T-helper 1 cell (primary cell): ENCODE data around the gene RAI1.

ENCODE experiments used
- DNase-seq, 5 donors: peaks; one replicate each; pipeline ENCODE4 v3.0.0-alpha.2; 2012 to 2020

The RAI1 gene

DNA sequence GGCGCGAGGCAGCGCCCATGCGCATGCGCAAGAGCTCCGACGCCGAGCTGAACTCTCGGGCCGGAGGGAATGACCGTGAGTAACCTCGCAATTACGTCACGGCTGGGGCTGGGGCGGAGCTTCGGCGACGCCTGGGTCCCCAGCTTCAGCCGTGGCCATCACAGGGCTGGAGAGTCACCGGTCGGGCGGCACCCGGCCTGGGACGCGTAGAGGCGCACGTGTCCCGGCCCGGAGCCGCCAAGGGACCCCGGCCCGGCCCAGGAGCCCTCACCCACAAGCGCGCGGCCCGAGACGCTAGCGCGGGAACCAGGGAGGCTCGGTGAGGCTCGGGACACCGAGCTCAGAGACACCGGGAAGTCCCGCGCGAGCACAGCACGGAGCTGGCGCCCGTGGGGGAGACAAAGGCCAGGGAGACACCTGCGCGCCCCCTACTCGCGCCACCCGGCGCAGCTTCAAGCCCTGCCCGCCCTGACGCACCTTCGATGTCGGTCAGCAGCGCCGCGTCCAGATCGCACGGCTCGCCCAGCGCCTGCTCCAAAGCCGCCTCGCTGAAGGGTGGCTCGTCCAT, 155.1 kb downstream of the RAI1 start:
- peak; percentile 95 to 98 (median 96) for DNase-seq

DNA sequence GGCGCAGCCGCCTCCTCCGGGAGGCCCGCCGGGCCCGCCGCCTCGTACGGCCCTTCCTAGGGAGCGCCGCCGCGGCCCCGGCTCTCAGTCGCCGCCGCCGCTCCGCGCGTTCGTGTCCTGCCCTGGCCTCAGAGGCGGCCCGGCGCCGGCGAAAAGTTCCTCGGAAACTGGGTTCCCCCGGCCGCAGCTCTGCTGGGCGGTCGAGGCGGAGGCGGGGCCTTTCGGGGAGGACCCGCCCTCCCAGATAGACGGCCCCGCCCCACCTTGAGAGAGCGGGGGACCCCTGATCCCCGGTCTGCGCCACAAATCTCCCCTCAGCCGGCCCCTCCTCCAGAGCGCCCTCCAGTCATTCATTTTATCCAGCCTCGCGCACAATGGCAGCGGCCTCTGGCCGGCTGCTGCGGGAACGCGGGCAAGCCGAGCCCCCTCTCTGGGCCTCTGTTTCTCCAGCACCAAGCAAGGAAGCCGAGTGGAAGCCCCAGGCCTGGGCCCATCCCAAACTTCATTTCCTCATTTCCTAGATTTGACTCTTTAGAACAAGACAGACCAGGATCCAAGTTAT, 155.6 kb downstream of the RAI1 start, which contains the start of gene SREBF1:
TSS of gene SREBF1 (minus strand) at position 169 of the 562 bp plus-strand sequence. CDS start 169 bp downstream, outside the sequence.
- peak; percentile 44 to 80 (median 58) for DNase-seq

- DNase-seq = peak in 1 of 5 donors; percentile 49
Measured at GRCh38 chr17:17837380-17837821, 156.1 kb downstream of the RAI1 start.

GRCh38 chr17:17837966-17838962, 157.0 kb downstream of the RAI1 start:
- no peak for DNase-seq

- peak; percentile 69 to 85 (median 76) for DNase-seq
Measured at GRCh38 chr17:17839791-17840707, 158.8 kb downstream of the RAI1 start.

DNA sequence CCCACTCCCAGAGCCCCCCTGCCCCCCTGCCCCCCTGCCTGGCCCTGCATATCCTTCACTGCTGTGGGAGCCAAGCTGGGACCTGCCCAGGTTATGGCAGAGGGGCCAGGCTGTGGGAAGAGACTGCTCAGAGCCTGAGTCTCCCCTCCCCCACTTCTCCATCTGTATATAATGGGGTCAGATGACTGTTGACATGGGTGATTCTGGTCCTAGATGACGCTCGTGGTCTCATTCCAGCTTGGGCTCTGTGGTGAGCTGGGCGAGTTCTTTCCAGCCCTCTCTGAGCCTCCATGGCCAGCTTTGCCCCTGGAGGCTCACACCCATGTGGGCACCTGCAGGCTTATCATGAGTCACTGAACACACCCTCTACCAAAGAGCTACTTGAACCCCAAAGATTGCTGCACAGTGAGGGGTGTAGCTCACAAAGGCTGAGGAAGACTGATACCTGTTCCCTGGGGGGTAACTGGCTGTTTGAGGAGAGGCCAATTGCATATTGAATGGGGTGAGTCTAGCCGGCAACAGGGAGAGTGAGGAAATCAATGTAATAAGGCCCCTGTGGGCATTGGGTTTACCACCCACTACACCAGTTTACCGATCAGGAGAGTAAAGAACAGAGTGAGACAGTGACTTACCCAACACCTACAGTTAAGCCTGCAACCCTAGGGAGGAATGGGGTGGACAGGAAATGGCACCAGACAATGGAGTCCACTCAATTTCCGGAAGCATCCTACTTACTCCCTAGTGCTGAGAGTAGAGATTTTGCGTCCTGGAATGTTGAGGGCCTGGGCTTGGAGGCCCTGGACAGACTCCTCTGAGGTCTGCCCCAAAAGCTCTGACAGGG, 159.7 kb downstream of the RAI1 start:
- no peak for DNase-seq

DNA sequence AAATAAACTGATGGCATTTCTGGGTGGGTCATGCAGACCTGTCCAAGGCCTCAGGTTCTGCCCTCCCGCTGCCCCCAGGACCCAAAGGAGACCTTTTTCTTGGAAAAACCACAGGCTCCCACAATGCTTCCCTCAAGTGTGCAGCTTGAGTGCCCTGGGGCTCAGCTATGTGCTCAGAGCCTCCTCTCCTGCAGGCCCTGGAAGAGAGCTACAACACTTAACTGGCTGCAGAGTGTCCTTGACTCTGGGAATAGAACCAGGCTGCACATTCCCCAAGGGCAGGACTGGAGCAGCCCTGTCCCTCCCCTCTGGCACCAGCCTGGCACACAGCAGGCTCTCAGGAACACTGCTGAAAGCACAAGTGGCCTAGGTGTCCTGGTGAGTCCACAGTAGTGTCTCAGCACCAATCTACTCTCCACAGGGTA, 160.4 kb downstream of the RAI1 start:
- no peak for DNase-seq

DNA sequence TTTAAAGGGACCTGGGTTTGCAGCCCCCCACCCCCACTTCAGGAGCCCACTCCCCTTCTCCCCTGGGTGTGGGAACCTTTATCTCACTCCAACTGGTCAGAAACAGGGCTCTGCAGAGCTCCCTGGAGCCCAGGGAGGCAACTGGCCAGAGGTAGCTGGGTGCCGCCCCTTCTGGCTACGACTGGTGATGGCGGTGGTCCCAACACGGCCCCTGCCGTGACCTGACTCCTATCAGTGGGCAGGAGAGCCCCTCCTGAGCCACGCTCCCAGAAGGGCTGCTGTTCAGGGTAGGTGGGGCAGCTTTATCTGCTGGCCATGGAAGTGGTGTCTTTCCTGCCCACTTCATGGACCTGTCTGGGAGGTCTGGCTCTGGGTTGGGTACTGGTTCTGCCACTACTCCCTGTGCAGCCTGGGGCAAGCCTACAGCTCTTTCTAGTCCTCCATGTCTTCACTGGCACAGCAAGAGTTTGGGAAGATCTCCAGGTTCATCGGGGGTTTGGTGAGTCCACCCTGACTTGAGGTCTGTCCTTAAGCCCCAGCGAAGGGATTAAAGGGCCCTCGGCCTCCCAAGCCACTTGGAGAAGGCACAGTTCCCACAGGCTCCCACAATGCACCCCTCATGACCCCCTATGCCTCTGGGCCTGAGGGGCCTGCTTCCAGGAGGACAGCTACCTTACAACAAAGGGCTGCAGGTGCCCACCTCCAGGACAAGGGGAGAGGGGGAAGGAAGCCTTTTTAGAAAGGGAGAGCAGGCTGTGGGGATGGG, 161.0 kb downstream of the RAI1 start:
- no peak for DNase-seq

- no peak for DNase-seq
Measured at GRCh38 chr17:17843096-17843495, 161.8 kb downstream of the RAI1 start.

DNA sequence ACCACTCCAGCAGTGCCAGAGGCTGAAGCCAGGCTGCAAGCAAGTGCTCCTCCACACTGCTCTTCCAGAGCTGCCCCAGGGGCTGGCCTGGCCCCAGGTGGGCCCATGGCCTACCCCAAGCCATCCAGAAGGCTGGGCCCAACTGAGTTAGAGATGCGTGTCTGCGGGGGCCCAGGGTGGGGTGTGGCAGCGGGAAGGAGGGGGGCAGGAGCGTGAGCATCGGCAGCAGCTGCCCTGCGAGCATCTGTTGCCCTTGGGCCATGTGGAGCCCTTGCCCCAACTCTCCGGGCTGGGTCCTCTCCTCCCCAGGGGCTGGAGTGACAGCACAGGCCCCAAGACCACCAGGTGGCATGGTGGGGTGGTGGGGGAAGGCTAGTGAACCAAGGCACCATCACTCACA, 162.8 kb downstream of the RAI1 start:
- no peak for DNase-seq

DNA sequence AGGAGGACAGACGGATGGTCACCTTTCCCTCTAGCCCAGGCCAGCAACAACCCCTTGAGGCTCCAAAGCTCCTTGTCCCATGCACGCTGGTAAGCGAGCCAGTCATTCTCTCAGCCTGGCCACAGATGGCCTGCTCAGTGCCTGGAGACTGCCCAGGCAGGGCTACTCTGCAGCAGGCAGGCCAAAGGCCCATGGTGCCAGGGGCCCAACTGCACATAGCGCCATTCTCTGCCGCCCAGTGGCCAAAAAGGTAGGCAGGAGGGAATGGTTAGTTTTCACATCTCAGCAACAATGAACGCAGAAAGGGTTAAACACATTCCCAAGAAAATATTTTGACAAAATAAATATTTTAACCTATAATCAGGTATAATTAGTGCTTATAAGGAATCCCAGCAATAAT, 163.2 kb downstream of the RAI1 start:
- no peak for DNase-seq

DNA sequence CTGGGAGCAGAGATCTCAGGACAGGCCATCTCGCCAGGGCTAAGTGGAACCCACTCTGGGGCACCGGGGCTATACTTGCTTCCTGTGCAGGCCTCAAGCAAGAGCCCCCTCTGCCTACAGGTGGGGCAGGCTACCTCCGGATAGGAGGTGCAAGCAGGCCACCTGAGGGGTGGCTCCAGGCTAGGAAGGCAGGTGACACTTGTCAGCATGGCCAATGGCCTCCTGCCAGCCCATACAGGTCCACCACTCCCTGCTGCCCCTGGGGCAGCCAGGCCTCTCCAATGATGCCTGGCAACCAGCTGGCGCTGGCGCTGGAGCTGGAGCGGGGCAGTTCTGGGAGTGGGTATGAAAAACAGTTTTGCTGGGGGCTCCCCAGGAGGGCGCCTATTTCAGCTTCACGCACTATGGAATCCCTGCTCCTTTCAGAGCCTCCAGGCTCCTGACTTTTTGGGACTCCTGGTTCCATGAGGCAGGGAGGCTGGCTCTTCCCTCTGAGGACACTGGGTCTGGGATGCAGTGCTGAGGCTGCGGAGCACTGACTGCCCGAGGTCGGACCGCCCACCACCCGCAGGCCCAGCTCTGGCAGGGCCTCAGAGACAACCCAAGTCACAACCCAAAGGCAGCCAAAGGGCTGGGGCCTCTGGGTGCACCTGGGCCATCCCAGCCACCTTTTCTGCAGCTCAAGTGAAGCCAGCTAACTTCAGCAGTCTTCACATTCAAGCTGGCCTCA, 164.0 kb downstream of the RAI1 start:
- no peak for DNase-seq

GRCh38 chr17:17846003-17846402, 164.7 kb downstream of the RAI1 start:
- no peak for DNase-seq

- DNase-seq = no peak
Measured at GRCh38 chr17:17846645-17847044, 165.4 kb downstream of the RAI1 start.

DNA sequence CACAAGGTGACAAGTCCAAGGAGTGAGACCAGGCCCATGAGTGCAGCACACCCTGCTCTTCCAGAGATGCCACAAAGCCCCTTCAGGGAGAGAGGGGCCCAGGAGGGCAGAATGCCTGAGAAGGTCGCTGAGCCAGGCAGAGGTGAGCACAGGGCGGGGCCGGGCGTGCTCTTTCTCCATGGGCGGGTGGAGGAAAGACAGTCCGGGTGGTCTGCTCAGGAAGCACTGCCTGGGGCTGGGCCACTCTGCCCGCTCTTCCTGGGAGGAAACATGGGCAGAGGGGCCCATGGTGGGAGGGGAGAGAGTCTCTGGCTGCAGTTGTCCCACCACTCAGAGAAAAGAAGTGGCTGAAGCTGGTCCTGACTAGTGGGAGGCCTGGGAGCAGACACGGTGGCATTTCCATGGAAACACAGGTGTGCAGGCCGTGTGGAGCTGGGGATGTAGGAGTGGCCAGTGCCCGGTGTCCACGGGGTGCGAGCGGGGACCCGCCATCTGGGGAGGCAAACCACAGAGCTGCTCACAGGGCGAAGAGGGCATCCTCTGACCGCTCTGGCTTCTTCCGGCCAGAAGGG, 165.9 kb downstream of the RAI1 start:
- DNase-seq = no peak

DNA sequence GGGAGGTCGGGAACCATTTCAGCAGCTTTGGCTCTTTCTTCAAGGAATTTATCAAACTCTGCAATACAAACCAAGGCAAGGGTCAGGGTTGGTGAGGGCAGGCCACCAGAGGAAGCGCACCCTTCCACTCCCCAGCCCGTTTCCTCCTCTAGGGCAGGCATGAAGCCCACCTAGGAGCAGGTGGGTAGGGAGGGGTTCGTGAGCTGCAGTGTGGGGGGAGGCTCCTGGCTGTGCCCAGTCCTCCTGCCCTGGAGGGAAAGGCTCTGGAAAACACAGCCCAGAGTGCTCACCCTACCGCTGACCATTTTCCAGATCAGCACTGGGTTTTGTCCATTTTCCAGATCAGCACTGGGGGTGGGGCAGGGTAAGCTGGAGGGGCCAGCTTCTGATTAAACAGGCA, 166.5 kb downstream of the RAI1 start:
- no peak for DNase-seq

- DNase-seq = no peak
Measured at GRCh38 chr17:17848311-17849082, 167.2 kb downstream of the RAI1 start.

- DNase-seq = peak; percentile 47 to 97 (median 71)
Measured at GRCh38 chr17:17849147-17849820, 168.0 kb downstream of the RAI1 start.
